WTC11 (cell line): ENCODE measurements around the gene ROBO2. TPM values are rescaled to one million over a fixed set of nuclear protein-coding genes. Genes with fewer than 3 reads are reported as not detected.

Experiments
- ATAC-seq: fragments of 200-7000 bp; cut with Tn5 transposase; 2 replicates; pipeline ENCODE4 v1.10.0; 2021; ENCODE audit warnings: mild to moderate bottlenecking, moderate library complexity
- CTCF ChIA-PET: fragments of 300-600 bp; sonication (Branson Sonifier 250); formaldehyde crosslinking; loops from one replicate; lab custom pipeline; 2021; ENCODE audit warnings: antibody characterized with exemption; lab: Charles Lee
- POLR2A ChIA-PET: fragments of 350-600 bp; sonication (Branson Sonifier 250); formaldehyde crosslinking; loops from one replicate; lab custom pipeline; 2021; ENCODE audit warnings: antibody characterized with exemption; lab: Charles Lee
- DNase-seq: peaks from one replicate; pipeline ENCODE4 v3.0.0; 2021; ENCODE audit warnings: low spot score
- H3K27ac Mint-ChIP-seq: 2 replicates; pipeline ENCODE4 v1.8.0; 2021; ENCODE audit warnings: mixed read lengths
- H3K27me3 Mint-ChIP-seq: 2 replicates; pipeline ENCODE4 v1.8.0; 2021; ENCODE audit warnings: low read depth, mild to moderate bottlenecking, moderate library complexity, mixed read lengths
- H3K36me3 Mint-ChIP-seq: 2 replicates; pipeline ENCODE4 v1.8.0; 2021; ENCODE audit warnings: mixed read lengths
- H3K4me1 Mint-ChIP-seq: 2 replicates; pipeline ENCODE4 v1.8.0; 2022; ENCODE audit warnings: mixed read lengths
- H3K4me3 Mint-ChIP-seq: 2 replicates; pipeline ENCODE4 v1.8.0; 2021; ENCODE audit warnings: mild to moderate bottlenecking, moderate library complexity, mixed read lengths
- H3K9me3 Mint-ChIP-seq: 2 replicates; pipeline ENCODE4 v1.8.0; 2021; ENCODE audit warnings: mixed read lengths
- ATF1 ChIP-seq: sonication (generic); formaldehyde crosslinking; IDR thresholded peaks from 2 replicates; pipeline ENCODE4 v1.8.1; 2023; ENCODE audit warnings: mild to moderate bottlenecking, moderate library complexity, missing genetic modification reagents
- CBFB ChIP-seq: sonication (generic); formaldehyde crosslinking; IDR thresholded peaks from 2 replicates; pipeline ENCODE4 v1.8.1; 2022; ENCODE audit warnings: mild to moderate bottlenecking, low read depth, missing genetic modification reagents
- CREB1 ChIP-seq: sonication (generic); formaldehyde crosslinking; IDR thresholded peaks from 2 replicates; pipeline ENCODE4 v1.8.0; 2023; ENCODE audit warnings: mild to moderate bottlenecking, missing genetic modification reagents
- CREM ChIP-seq: sonication (generic); formaldehyde crosslinking; IDR thresholded peaks from 2 replicates; pipeline ENCODE4 v1.8.1; 2022; ENCODE audit warnings: mild to moderate bottlenecking, missing genetic modification reagents, moderate library complexity
- ELF4 ChIP-seq: sonication (generic); formaldehyde crosslinking; IDR thresholded peaks from 2 replicates; pipeline ENCODE4 v1.8.1; 2022; ENCODE audit warnings: low read depth, mild to moderate bottlenecking, moderate library complexity, missing genetic modification reagents
- ESRRA ChIP-seq: sonication (generic); formaldehyde crosslinking; IDR thresholded peaks from 2 replicates; pipeline ENCODE4 v1.8.1; 2022; ENCODE audit warnings: mild to moderate bottlenecking, missing genetic modification reagents, borderline replicate concordance
- GTF2I ChIP-seq: fragments of 250-450 bp; sonication (Bioruptor Pico); conservative IDR thresholded peaks from 2 replicates; pipeline ENCODE4 v1.4.0; 2021; ENCODE audit warnings: mild to moderate bottlenecking
- NR2C2 ChIP-seq: sonication (generic); formaldehyde crosslinking; IDR thresholded peaks from 2 replicates; pipeline ENCODE4 v1.8.0; 2022; ENCODE audit warnings: mild to moderate bottlenecking, missing genetic modification reagents
- RELA ChIP-seq: sonication (generic); formaldehyde crosslinking; IDR thresholded peaks from 2 replicates; pipeline ENCODE4 v1.8.1; 2022; ENCODE audit warnings: missing genetic modification reagents, mild to moderate bottlenecking, borderline replicate concordance
- SMAD4 ChIP-seq: sonication (generic); formaldehyde crosslinking; IDR thresholded peaks from 2 replicates; pipeline ENCODE4 v1.8.0; 2022; ENCODE audit warnings: mild to moderate bottlenecking, missing genetic modification reagents
- TCF7 ChIP-seq: sonication (generic); formaldehyde crosslinking; IDR thresholded peaks from 2 replicates; pipeline ENCODE4 v1.8.0; 2022; ENCODE audit warnings: mild to moderate bottlenecking, low read depth, missing genetic modification reagents, moderate library complexity
- ZNF219 ChIP-seq: sonication (generic); formaldehyde crosslinking; IDR thresholded peaks from 2 replicates; pipeline ENCODE4 v1.8.0; 2023; ENCODE audit warnings: missing genetic modification reagents, mild to moderate bottlenecking, borderline replicate concordance
- ZNF263 ChIP-seq: sonication (generic); formaldehyde crosslinking; IDR thresholded peaks from 2 replicates; pipeline ENCODE4 v1.8.1; 2022; ENCODE audit warnings: low read depth, mild to moderate bottlenecking, moderate library complexity, missing genetic modification reagents
- ZNF317 ChIP-seq: sonication (generic); formaldehyde crosslinking; IDR thresholded peaks from 2 replicates; pipeline ENCODE4 v1.8.1; 2023; ENCODE audit warnings: low read depth, mild to moderate bottlenecking, moderate library complexity, missing genetic modification reagents, borderline replicate concordance
- ZNF423 ChIP-seq: fragments of 250-450 bp; sonication (Bioruptor Pico); IDR thresholded peaks from 2 replicates; pipeline ENCODE4 v2.1.2; 2022; ENCODE audit warnings: mild to moderate bottlenecking, moderate library complexity
- total RNA-seq: library from RNA; stranded (reverse); gene quantifications from 3 replicates; pipeline ENCODE4 v1.2.3, GENCODE V29; 2021
- TF ChIP-seq, protein P1 (sequence below): sonication (generic); formaldehyde crosslinking; IDR thresholded peaks from 2 replicates; pipeline ENCODE4 v1.8.1; 2023; ENCODE audit warnings: mild to moderate bottlenecking, moderate library complexity, missing genetic modification reagents
- TF ChIP-seq, protein P2 (sequence below): sonication (generic); formaldehyde crosslinking; IDR thresholded peaks from 2 replicates; pipeline ENCODE4 v1.8.1; 2023; ENCODE audit warnings: mild to moderate bottlenecking, missing genetic modification reagents, moderate library complexity
- TF ChIP-seq, protein P3 (sequence below): sonication (generic); formaldehyde crosslinking; conservative IDR thresholded peaks from 2 replicates; pipeline ENCODE4 v1.8.1; 2022; ENCODE audit warnings: mild to moderate bottlenecking, missing genetic modification reagents
- TF ChIP-seq, protein P4 (sequence below): sonication (generic); formaldehyde crosslinking; IDR thresholded peaks from 2 replicates; pipeline ENCODE4 v1.8.1; 2022; ENCODE audit warnings: missing genetic modification reagents, borderline replicate concordance
- TF ChIP-seq, protein P5 (sequence below): sonication (generic); formaldehyde crosslinking; IDR thresholded peaks from 2 replicates; pipeline ENCODE4 v1.8.1; 2023; ENCODE audit warnings: mild to moderate bottlenecking, missing genetic modification reagents, borderline replicate concordance
- TF ChIP-seq, protein P6 (sequence below): fragments of 250-450 bp; sonication (Bioruptor Pico); IDR thresholded peaks from 2 replicates; pipeline ENCODE4 v2.1.2; 2022; ENCODE audit warnings: mild to moderate bottlenecking, moderate library complexity
- TF ChIP-seq, protein P7 (sequence below): sonication (generic); formaldehyde crosslinking; IDR thresholded peaks from 2 replicates; pipeline ENCODE4 v1.8.0; 2022; ENCODE audit warnings: mild to moderate bottlenecking, missing genetic modification reagents
- TF ChIP-seq, protein P8 (sequence below): sonication (generic); formaldehyde crosslinking; IDR thresholded peaks from 2 replicates; pipeline ENCODE4 v1.8.0; 2023; ENCODE audit warnings: missing genetic modification reagents

The ROBO2 gene
- total RNA-seq, 1 experiment from 2014 or later, result 11.7 TPM

DNA sequence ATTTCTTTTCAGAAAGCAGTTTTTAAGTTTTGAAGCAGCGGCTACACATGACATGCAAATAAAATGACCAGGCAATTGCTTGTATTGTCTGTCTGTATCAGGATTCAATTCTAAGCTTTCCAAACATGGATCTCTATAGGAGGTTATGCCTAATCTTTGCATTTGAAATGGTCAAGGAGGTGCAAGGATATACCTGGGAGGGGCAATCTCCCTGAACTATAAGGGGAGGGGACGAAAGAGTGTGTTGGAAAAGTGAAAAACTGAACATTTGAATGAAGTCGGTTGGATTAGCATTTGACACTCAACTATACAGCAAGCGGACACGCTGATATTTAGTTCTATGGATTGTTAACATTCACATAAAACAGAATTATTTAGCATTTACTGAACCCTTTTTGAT is 11.7 kb downstream of the ROBO2 start (continued):
- TF ChIP-seq, protein P1, sequence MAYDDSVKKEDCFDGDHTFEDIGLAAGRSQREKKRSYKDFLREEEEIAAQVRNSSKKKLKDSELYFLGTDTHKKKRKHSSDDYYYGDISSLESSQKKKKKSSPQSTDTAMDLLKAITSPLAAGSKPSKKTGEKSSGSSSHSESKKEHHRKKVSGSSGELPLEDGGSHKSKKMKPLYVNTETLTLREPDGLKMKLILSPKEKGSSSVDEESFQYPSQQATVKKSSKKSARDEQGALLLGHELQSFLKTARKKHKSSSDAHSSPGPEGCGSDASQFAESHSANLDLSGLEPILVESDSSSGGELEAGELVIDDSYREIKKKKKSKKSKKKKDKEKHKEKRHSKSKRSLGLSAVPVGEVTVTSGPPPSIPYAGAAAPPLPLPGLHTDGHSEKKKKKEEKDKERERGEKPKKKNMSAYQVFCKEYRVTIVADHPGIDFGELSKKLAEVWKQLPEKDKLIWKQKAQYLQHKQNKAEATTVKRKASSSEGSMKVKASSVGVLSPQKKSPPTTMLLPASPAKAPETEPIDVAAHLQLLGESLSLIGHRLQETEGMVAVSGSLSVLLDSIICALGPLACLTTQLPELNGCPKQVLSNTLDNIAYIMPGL (CRISPR knock-in tag), result no peak
- TF ChIP-seq, protein P2, sequence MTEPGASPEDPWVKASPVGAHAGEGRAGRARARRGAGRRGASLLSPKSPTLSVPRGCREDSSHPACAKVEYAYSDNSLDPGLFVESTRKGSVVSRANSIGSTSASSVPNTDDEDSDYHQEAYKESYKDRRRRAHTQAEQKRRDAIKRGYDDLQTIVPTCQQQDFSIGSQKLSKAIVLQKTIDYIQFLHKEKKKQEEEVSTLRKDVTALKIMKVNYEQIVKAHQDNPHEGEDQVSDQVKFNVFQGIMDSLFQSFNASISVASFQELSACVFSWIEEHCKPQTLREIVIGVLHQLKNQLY, result no peak
- TF ChIP-seq, protein P3, sequence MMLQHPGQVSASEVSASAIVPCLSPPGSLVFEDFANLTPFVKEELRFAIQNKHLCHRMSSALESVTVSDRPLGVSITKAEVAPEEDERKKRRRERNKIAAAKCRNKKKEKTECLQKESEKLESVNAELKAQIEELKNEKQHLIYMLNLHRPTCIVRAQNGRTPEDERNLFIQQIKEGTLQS (CRISPR knock-in tag), result no peak
- TF ChIP-seq ZNF423 (CRISPR knock-in tag) (no peak), CBFB (CRISPR knock-in tag) (no peak), ESRRA (no peak), GTF2I (CRISPR knock-in tag) (no peak), RELA (CRISPR knock-in tag) (no peak), ELF4 (CRISPR knock-in tag) (no peak), NR2C2 (CRISPR knock-in tag) (no peak), CREM (CRISPR knock-in tag) (no peak)
- TF ChIP-seq, protein P4, sequence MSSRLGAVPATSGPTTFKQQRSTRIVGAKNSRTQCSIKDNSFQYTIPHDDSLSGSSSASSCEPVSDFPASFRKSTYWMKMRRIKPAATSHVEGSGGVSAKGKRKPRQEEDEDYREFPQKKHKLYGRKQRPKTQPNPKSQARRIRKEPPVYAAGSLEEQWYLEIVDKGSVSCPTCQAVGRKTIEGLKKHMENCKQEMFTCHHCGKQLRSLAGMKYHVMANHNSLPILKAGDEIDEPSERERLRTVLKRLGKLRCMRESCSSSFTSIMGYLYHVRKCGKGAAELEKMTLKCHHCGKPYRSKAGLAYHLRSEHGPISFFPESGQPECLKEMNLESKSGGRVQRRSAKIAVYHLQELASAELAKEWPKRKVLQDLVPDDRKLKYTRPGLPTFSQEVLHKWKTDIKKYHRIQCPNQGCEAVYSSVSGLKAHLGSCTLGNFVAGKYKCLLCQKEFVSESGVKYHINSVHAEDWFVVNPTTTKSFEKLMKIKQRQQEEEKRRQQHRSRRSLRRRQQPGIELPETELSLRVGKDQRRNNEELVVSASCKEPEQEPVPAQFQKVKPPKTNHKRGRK, result no peak
- TF ChIP-seq, protein P5, sequence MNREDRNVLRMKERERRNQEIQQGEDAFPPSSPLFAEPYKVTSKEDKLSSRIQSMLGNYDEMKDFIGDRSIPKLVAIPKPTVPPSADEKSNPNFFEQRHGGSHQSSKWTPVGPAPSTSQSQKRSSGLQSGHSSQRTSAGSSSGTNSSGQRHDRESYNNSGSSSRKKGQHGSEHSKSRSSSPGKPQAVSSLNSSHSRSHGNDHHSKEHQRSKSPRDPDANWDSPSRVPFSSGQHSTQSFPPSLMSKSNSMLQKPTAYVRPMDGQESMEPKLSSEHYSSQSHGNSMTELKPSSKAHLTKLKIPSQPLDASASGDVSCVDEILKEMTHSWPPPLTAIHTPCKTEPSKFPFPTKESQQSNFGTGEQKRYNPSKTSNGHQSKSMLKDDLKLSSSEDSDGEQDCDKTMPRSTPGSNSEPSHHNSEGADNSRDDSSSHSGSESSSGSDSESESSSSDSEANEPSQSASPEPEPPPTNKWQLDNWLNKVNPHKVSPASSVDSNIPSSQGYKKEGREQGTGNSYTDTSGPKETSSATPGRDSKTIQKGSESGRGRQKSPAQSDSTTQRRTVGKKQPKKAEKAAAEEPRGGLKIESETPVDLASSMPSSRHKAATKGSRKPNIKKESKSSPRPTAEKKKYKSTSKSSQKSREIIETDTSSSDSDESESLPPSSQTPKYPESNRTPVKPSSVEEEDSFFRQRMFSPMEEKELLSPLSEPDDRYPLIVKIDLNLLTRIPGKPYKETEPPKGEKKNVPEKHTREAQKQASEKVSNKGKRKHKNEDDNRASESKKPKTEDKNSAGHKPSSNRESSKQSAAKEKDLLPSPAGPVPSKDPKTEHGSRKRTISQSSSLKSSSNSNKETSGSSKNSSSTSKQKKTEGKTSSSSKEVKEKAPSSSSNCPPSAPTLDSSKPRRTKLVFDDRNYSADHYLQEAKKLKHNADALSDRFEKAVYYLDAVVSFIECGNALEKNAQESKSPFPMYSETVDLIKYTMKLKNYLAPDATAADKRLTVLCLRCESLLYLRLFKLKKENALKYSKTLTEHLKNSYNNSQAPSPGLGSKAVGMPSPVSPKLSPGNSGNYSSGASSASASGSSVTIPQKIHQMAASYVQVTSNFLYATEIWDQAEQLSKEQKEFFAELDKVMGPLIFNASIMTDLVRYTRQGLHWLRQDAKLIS (CRISPR knock-in tag), result no peak
- TF ChIP-seq, protein P6, sequence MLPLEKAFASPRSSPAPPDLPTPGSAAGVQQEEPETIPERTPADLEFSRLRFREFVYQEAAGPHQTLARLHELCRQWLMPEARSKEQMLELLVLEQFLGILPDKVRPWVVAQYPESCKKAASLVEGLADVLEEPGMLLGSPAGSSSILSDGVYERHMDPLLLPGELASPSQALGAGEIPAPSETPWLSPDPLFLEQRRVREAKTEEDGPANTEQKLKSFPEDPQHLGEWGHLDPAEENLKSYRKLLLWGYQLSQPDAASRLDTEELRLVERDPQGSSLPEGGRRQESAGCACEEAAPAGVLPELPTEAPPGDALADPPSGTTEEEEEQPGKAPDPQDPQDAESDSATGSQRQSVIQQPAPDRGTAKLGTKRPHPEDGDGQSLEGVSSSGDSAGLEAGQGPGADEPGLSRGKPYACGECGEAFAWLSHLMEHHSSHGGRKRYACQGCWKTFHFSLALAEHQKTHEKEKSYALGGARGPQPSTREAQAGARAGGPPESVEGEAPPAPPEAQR (CRISPR knock-in tag), result no peak

DNA sequence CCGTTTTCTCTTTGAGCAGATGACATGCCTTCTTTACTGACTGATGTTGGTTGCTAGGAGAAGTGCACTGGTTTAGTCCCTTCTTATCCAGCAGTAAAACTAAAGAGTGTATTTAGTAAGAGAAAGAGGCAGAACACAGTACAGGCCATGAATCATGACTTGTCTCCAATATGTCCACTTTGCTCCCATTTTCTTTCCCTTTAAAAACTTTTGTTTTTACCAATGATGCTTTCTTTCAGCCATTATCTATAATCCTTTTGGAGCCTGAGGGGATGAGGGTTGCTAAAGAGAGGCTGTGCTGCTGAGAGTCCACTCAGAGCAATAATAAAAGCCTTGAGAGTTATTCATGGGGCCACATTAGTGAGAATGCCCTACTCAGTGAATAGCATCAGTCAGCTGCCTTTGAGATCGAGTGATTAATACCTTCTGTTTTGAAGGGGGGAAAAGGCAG is 12.2 kb downstream of the ROBO2 start:
- Mint-ChIP-seq H3K4me3 (no peak overlapping the region), H3K27ac (peak overlapping the region; percentile 65)

More for the DNA sequence above, 12.2 kb downstream of the ROBO2 start:
- CTCF ChIA-PET, result no interaction called here
- TF ChIP-seq, protein P7, sequence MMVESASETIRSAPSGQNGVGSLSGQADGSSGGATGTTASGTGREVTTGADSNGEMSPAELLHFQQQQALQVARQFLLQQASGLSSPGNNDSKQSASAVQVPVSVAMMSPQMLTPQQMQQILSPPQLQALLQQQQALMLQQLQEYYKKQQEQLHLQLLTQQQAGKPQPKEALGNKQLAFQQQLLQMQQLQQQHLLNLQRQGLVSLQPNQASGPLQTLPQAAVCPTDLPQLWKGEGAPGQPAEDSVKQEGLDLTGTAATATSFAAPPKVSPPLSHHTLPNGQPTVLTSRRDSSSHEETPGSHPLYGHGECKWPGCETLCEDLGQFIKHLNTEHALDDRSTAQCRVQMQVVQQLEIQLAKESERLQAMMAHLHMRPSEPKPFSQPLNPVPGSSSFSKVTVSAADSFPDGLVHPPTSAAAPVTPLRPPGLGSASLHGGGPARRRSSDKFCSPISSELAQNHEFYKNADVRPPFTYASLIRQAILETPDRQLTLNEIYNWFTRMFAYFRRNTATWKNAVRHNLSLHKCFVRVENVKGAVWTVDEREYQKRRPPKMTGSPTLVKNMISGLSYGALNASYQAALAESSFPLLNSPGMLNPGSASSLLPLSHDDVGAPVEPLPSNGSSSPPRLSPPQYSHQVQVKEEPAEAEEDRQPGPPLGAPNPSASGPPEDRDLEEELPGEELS (CRISPR knock-in tag), result no peak
- TF ChIP-seq CREB1 (CRISPR knock-in tag), result no peak
- TF ChIP-seq ATF1 (CRISPR knock-in tag), result no peak
- TF ChIP-seq ZNF263 (CRISPR knock-in tag), result no peak
- TF ChIP-seq TCF7 (CRISPR knock-in tag), result no peak
- TF ChIP-seq, protein P8, sequence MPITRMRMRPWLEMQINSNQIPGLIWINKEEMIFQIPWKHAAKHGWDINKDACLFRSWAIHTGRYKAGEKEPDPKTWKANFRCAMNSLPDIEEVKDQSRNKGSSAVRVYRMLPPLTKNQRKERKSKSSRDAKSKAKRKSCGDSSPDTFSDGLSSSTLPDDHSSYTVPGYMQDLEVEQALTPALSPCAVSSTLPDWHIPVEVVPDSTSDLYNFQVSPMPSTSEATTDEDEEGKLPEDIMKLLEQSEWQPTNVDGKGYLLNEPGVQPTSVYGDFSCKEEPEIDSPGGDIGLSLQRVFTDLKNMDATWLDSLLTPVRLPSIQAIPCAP (CRISPR knock-in tag), result no peak
- no peak for TF ChIP-seq ZNF317 (CRISPR knock-in tag)
- TF ChIP-seq SMAD4, result no peak
- no peak for TF ChIP-seq ZNF219 (CRISPR knock-in tag)
- TF ChIP-seq, all 79 proteins: peak for 0
- Mint-ChIP-seq H3K27me3 (no peaks in the 10 kb centered on the region), H3K9me3 (peaks cover 7% of the 10 kb centered on the region), H3K4me1 (peaks cover 37% of the 10 kb centered on the region), H3K36me3 (no peaks in the 10 kb centered on the region; the same call in 1 of the 2 replicates)
- ATAC-seq (peak; percentile 78), DNase-seq (no peak)
- POLR2A ChIA-PET, result no interaction called here
